GM12878 (cell line): ENCODE results near the gene PPP1R18. TPM values are rescaled to one million over a fixed set of nuclear protein-coding genes. Genes with fewer than 3 reads are reported as not detected.

ENCODE experiments used
- DPF2 ChIP-seq: fragments of 450-650 bp; IDR thresholded peaks from 2 replicates; pipeline ENCODE4 v1.6.1; 2017; ENCODE audit warnings: mild to moderate bottlenecking
- GABPA ChIP-seq: IDR thresholded peaks from 2 replicates; pipeline ENCODE4 v1.6.1; 2014; ENCODE audit warnings: antibody characterized with exemption, low read depth, mild to moderate bottlenecking, inconsistent platforms
- HDAC2 ChIP-seq: fragments of 200-600 bp; sonication (generic); IDR thresholded peaks from 2 replicates; pipeline ENCODE4 v1.6.1; 2017
- RCOR1 ChIP-seq: conservative IDR thresholded peaks from 2 replicates; pipeline ENCODE4 v1.6.1; 2012; ENCODE audit warnings: low read depth, low read length, improper control_type of control experiment
- SIN3A ChIP-seq: IDR thresholded peaks from 2 replicates; pipeline ENCODE4 v1.6.1; 2012; ENCODE audit warnings: low read depth, low read length, improper control_type of control experiment
- STAT3 ChIP-seq: IDR thresholded peaks from 2 replicates; pipeline ENCODE4 v1.6.1; 2011; ENCODE audit warnings: low read depth, low read length, improper control_type of control experiment
- YY1 ChIP-seq: IDR thresholded peaks from 2 replicates; pipeline ENCODE4 v1.6.1; 2011; ENCODE audit warnings: low read depth, mild to moderate bottlenecking, low read length
- ZNF217 ChIP-seq: fragments of 450-650 bp; IDR thresholded peaks from 2 replicates; pipeline ENCODE4 v1.6.1; 2017; ENCODE audit warnings: antibody characterized with exemption, mild to moderate bottlenecking
- polyA plus RNA-seq, 11 experiments: library from polyadenylated mRNA; depleted of rRNA in 4 of 11; unstranded in 6 of 11; stranded (reverse) in 5 of 11; fragments of >200 nt; fragmentation: Nextera tagmentation in 4 of 11; fragmentation: Illumina TruSeq in 1 of 11; extraction: Ambion mirVana in 4 of 11; extraction: Trizol in 1 of 11; gene quantifications; 1 replicate in 1 of 11; 2 replicates in 10 of 11; pipeline versions ENCODE4 v1.2.1 to v1.2.3, GENCODE V29; 2011 to 2016; ENCODE audit warnings: inconsistent platforms in 2 of 11, missing spikeins in 2 of 11, low read depth in 1 of 11
- total RNA-seq, 4 experiments: library from RNA; depleted of rRNA in 3 of 4; stranded (reverse); fragments of >200 nt in 3 of 4; fragmentation: Illumina TruSeq in 1 of 4; extraction: Trizol in 1 of 4; gene quantifications; 2 replicates each; pipeline versions ENCODE4 v1.2.1 to v1.2.3, GENCODE V29; 2013 to 2021
- TF ChIP-seq, protein P1 (sequence below): fragments of 450-650 bp; conservative IDR thresholded peaks from 2 replicates; pipeline ENCODE4 v1.6.1; 2017; ENCODE audit warnings: mild to moderate bottlenecking, moderate library complexity
- TF ChIP-seq, protein P2 (sequence below): fragments of 450-650 bp; IDR thresholded peaks from 2 replicates; pipeline ENCODE4 v1.6.1; 2016; ENCODE audit warnings: mild to moderate bottlenecking, moderate library complexity, borderline replicate concordance
- TF ChIP-seq, protein P3 (sequence below): fragments of 450-650 bp; IDR thresholded peaks from 2 replicates; pipeline ENCODE4 v1.6.1; 2014; ENCODE audit warnings: mild to moderate bottlenecking
- TF ChIP-seq, protein P4 (sequence below): fragments of 450-650 bp; IDR thresholded peaks from 2 replicates; pipeline ENCODE4 v1.6.1; 2017; ENCODE audit warnings: antibody characterized with exemption, mild to moderate bottlenecking, moderate library complexity
- TF ChIP-seq, protein P5 (sequence below): fragments of 150-350 bp; IDR thresholded peaks from 2 replicates; pipeline ENCODE4 v1.6.1; 2016; ENCODE audit warnings: low read depth, low read length

PPP1R18 gene
- total and polyA plus RNA-seq, 10 of the 15 experiments (the other 5 are each of a cell fraction or from before 2014, with no cell fraction given), result 21.0 to 119 (median 52.6) TPM

DNA sequence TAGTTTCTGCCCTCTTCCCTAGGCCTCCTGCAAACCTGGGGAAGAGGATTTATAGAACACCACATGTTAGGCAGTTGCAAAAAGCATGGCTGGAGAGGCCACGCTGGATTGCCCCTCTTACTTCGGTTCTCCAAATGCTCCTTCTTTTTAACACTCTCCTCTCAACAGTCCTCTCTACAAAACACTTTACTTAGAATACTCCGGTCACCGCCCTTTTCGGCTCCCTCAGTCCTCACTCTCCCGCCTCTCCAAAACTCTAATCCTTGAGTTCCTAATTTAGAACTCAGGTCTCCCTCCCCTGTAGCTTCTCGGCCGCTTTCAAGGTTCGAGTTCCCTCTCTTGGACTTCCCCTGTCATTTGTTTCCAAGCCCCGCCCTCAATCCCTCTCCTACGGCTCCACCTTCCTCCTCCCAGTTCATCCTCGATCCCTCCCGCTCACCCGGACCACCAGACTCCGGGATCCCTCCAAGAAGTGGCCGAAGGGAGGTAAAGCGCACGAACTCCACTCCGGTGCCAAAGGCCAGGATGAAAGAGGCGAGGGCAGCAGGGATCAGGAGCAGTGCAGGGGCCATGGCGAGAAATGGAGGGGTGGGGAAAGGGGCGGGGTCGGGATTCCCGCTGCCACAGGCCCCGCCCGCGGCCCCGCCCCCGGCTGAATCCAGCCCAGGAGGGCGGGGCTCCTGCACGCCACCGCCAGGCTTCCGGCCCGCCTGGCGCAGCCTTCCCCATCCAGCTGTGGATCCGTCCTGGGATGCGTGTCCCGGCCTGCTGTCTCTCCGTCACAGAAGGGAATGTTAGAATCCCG is 4.2 kb upstream of the PPP1R18 start, which contains the start of gene NRM (continued):
- TF ChIP-seq, protein P1, sequence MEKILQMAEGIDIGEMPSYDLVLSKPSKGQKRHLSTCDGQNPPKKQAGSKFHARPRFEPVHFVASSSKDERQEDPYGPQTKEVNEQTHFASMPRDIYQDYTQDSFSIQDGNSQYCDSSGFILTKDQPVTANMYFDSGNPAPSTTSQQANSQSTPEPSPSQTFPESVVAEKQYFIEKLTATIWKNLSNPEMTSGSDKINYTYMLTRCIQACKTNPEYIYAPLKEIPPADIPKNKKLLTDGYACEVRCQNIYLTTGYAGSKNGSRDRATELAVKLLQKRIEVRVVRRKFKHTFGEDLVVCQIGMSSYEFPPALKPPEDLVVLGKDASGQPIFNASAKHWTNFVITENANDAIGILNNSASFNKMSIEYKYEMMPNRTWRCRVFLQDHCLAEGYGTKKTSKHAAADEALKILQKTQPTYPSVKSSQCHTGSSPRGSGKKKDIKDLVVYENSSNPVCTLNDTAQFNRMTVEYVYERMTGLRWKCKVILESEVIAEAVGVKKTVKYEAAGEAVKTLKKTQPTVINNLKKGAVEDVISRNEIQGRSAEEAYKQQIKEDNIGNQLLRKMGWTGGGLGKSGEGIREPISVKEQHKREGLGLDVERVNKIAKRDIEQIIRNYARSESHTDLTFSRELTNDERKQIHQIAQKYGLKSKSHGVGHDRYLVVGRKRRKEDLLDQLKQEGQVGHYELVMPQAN, result 0 out of 2 replicates have a peak, but pooled peaks have one; percentile 50
- TF ChIP-seq HDAC2, result no peak
- TF ChIP-seq GABPA, result no peak
- TF ChIP-seq, protein P2, sequence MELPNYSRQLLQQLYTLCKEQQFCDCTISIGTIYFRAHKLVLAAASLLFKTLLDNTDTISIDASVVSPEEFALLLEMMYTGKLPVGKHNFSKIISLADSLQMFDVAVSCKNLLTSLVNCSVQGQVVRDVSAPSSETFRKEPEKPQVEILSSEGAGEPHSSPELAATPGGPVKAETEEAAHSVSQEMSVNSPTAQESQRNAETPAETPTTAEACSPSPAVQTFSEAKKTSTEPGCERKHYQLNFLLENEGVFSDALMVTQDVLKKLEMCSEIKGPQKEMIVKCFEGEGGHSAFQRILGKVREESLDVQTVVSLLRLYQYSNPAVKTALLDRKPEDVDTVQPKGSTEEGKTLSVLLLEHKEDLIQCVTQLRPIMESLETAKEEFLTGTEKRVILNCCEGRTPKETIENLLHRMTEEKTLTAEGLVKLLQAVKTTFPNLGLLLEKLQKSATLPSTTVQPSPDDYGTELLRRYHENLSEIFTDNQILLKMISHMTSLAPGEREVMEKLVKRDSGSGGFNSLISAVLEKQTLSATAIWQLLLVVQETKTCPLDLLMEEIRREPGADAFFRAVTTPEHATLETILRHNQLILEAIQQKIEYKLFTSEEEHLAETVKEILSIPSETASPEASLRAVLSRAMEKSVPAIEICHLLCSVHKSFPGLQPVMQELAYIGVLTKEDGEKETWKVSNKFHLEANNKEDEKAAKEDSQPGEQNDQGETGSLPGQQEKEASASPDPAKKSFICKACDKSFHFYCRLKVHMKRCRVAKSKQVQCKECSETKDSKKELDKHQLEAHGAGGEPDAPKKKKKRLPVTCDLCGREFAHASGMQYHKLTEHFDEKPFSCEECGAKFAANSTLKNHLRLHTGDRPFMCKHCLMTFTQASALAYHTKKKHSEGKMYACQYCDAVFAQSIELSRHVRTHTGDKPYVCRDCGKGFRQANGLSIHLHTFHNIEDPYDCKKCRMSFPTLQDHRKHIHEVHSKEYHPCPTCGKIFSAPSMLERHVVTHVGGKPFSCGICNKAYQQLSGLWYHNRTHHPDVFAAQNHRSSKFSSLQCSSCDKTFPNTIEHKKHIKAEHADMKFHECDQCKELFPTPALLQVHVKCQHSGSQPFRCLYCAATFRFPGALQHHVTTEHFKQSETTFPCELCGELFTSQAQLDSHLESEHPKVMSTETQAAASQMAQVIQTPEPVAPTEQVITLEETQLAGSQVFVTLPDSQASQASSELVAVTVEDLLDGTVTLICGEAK, result no peak
- TF ChIP-seq, protein P3, sequence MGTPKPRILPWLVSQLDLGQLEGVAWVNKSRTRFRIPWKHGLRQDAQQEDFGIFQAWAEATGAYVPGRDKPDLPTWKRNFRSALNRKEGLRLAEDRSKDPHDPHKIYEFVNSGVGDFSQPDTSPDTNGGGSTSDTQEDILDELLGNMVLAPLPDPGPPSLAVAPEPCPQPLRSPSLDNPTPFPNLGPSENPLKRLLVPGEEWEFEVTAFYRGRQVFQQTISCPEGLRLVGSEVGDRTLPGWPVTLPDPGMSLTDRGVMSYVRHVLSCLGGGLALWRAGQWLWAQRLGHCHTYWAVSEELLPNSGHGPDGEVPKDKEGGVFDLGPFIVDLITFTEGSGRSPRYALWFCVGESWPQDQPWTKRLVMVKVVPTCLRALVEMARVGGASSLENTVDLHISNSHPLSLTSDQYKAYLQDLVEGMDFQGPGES, result 0 out of 2 replicates have a peak, but pooled peaks have one; percentile 28
- TF ChIP-seq, protein P4, sequence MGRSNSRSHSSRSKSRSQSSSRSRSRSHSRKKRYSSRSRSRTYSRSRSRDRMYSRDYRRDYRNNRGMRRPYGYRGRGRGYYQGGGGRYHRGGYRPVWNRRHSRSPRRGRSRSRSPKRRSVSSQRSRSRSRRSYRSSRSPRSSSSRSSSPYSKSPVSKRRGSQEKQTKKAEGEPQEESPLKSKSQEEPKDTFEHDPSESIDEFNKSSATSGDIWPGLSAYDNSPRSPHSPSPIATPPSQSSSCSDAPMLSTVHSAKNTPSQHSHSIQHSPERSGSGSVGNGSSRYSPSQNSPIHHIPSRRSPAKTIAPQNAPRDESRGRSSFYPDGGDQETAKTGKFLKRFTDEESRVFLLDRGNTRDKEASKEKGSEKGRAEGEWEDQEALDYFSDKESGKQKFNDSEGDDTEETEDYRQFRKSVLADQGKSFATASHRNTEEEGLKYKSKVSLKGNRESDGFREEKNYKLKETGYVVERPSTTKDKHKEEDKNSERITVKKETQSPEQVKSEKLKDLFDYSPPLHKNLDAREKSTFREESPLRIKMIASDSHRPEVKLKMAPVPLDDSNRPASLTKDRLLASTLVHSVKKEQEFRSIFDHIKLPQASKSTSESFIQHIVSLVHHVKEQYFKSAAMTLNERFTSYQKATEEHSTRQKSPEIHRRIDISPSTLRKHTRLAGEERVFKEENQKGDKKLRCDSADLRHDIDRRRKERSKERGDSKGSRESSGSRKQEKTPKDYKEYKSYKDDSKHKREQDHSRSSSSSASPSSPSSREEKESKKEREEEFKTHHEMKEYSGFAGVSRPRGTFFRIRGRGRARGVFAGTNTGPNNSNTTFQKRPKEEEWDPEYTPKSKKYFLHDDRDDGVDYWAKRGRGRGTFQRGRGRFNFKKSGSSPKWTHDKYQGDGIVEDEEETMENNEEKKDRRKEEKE, result no peak
- TF ChIP-seq, protein P5, sequence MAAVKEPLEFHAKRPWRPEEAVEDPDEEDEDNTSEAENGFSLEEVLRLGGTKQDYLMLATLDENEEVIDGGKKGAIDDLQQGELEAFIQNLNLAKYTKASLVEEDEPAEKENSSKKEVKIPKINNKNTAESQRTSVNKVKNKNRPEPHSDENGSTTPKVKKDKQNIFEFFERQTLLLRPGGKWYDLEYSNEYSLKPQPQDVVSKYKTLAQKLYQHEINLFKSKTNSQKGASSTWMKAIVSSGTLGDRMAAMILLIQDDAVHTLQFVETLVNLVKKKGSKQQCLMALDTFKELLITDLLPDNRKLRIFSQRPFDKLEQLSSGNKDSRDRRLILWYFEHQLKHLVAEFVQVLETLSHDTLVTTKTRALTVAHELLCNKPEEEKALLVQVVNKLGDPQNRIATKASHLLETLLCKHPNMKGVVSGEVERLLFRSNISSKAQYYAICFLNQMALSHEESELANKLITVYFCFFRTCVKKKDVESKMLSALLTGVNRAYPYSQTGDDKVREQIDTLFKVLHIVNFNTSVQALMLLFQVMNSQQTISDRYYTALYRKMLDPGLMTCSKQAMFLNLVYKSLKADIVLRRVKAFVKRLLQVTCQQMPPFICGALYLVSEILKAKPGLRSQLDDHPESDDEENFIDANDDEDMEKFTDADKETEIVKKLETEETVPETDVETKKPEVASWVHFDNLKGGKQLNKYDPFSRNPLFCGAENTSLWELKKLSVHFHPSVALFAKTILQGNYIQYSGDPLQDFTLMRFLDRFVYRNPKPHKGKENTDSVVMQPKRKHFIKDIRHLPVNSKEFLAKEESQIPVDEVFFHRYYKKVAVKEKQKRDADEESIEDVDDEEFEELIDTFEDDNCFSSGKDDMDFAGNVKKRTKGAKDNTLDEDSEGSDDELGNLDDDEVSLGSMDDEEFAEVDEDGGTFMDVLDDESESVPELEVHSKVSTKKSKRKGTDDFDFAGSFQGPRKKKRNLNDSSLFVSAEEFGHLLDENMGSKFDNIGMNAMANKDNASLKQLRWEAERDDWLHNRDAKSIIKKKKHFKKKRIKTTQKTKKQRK, result no peak
- no peak for TF ChIP-seq ZNF217
- TF ChIP-seq SIN3A, result 0 out of 2 replicates have a peak, but pooled peaks have one; percentile 7
- TF ChIP-seq RCOR1, result no peak
- TF ChIP-seq YY1, result peak; percentile 77
- TF ChIP-seq STAT3, result no peak
- TF ChIP-seq DPF2, result no peak
